HepG2 (cell line): Measurements from ENCODE around the gene SLC7A4. TPM values are rescaled to one million over a fixed set of nuclear protein-coding genes. Genes with fewer than 3 reads are reported as not detected.

Experiments used
- ATF2 ChIP-seq: sonication (generic); formaldehyde crosslinking; IDR thresholded peaks from 2 replicates; pipeline ENCODE4 v1.4.0; 2020; ENCODE audit warnings: missing genetic modification reagents
- ATRX ChIP-seq: sonication (generic); formaldehyde crosslinking; IDR thresholded peaks from 2 replicates; pipeline ENCODE4 v1.4.0; 2020; ENCODE audit warnings: missing genetic modification reagents, borderline replicate concordance
- GATAD1 ChIP-seq: IDR thresholded peaks from 2 replicates; pipeline ENCODE4 v1.6.1; 2016; ENCODE audit warnings: missing genetic modification reagents, missing compliant biosample characterization
- MXI1 ChIP-seq: IDR thresholded peaks from 3 replicates; pipeline ENCODE4 v1.6.1; 2012; ENCODE audit warnings: low read depth, low read length, inconsistent platforms, borderline replicate concordance
- NFAT5 ChIP-seq: sonication (generic); formaldehyde crosslinking; IDR thresholded peaks from 2 replicates; pipeline ENCODE4 v1.4.0; 2020; ENCODE audit warnings: missing genetic modification reagents
- RBM22 ChIP-seq: fragments of 200-400 bp; formaldehyde crosslinking; optimal IDR thresholded peaks from 2 replicates; pipeline ENCODE3; 2017; ENCODE audit warnings: mild to moderate bottlenecking, low read length, moderate library complexity
- ZNF205 ChIP-seq: IDR thresholded peaks from 2 replicates; pipeline ENCODE4 v1.6.1; 2018; ENCODE audit warnings: missing biosample characterization, missing genetic modification reagents
- ZNF318 ChIP-seq: sonication (generic); formaldehyde crosslinking; IDR thresholded peaks from 2 replicates; pipeline ENCODE4 v1.4.0; 2020; ENCODE audit warnings: mild to moderate bottlenecking, missing genetic modification reagents
- ZNF615 ChIP-seq: sonication (generic); formaldehyde crosslinking; IDR thresholded peaks from 2 replicates; pipeline ENCODE4 v1.5.0; 2020; ENCODE audit warnings: mild to moderate bottlenecking, missing genetic modification reagents, borderline replicate concordance
- ZNF639 ChIP-seq: conservative IDR thresholded peaks from 2 replicates; pipeline ENCODE4 v1.6.1; 2018; ENCODE audit warnings: missing genetic modification reagents
- polyA plus RNA-seq, 8 experiments: library from polyadenylated mRNA; depleted of rRNA in 3 of 8; stranded (reverse) in 7 of 8; unstranded in 1 of 8; fragments of >200 nt; fragmentation: Illumina TruSeq in 4 of 8; extraction: Trizol in 4 of 8; gene quantifications; 2 replicates each; pipeline versions ENCODE4 v1.2.1 to v1.2.3, GENCODE V29; 2011 to 2016; ENCODE audit warnings: low read depth in 4 of 8, missing spikeins in 1 of 8, mixed read lengths in 1 of 8; ENCODE audit not compliant: insufficient read depth in 1 of 8
- total RNA-seq, 5 experiments: library from RNA; depleted of rRNA; stranded (reverse); fragments of >200 nt; fragmentation: Illumina TruSeq; extraction: Trizol; gene quantifications; 2 replicates each; pipeline ENCODE4 v1.2.3, GENCODE V29; 2016; ENCODE audit warnings: low read depth in 1 of 5

Gene SLC7A4
- total and polyA plus RNA-seq, 2 of the 13 experiments (the other 11 are each of a cell fraction or from before 2014, with no cell fraction given) = not detected

- TF ChIP-seq ZNF318 = no peak
- TF ChIP-seq ZNF205 (CRISPR knock-in tag) = no peak
- TF ChIP-seq ZNF639 (CRISPR knock-in tag) = no peak
- TF ChIP-seq GATAD1 (CRISPR knock-in tag) = no peak
- TF ChIP-seq ZNF615 (CRISPR knock-in tag) = no peak
- TF ChIP-seq ATRX (CRISPR knock-in tag) = no peak
- no peak for TF ChIP-seq ATF2 (CRISPR knock-in tag)
- no peak for TF ChIP-seq MXI1
- TF ChIP-seq RBM22 = no peak
- no peak for TF ChIP-seq NFAT5 (CRISPR knock-in tag)
Observed at GRCh38 chr22:21025763-21026755, 6.3 kb downstream of the SLC7A4 start (continued).
